H1 (cell line): Measurements from ENCODE around the gene PHLDA3. TPM values are rescaled to one million over a fixed set of nuclear protein-coding genes. Genes with fewer than 3 reads are reported as not detected.

Source experiments
- CTCF ChIA-PET: fragments of 300-600 bp; sonication (Branson Sonifier 250); formaldehyde crosslinking; loops from one replicate; lab custom pipeline; 2021; ENCODE audit not compliant: partially characterized antibody; lab: Charles Lee
- POLR2A ChIA-PET: fragments of 300-600 bp; sonication (Branson Sonifier 250); formaldehyde crosslinking; loops from one replicate; lab custom pipeline; 2021; ENCODE audit warnings: inconsistent platforms; ENCODE audit not compliant: partially characterized antibody; lab: Charles Lee
- DNase-seq, 2 experiments: peaks; one replicate each; pipeline versions ENCODE4 v3.0.0 to v3.0.0-alpha.2; 2010 to 2022; ENCODE audit warnings: low spot score in 2 of 2, low read depth in 1 of 2, mixed read lengths in 1 of 2
- FAIRE-seq: peaks from 2 replicates; lab custom pipeline; 2011; peaks lifted over from hg19 to GRCh38; lab: Jason Lieb, UNC
- H2AFZ ChIP-seq: 2 replicates; pipeline ENCODE4 v1.8.1; 2012; ENCODE audit warnings: low read length, inconsistent platforms
- H2AK5ac ChIP-seq: 2 replicates; pipeline ENCODE4 v1.6.1; 2013; ENCODE audit warnings: low read depth, low read length
- H2BK120ac ChIP-seq: replicated peaks from 2 replicates; pipeline ENCODE3; 2013; ENCODE audit warnings: low read depth, low read length, inconsistent platforms
- H2BK12ac ChIP-seq: 2 replicates; pipeline ENCODE4 v1.6.1; 2013; ENCODE audit warnings: low read depth, low read length
- H2BK15ac ChIP-seq: 2 replicates; pipeline ENCODE4 v1.6.1; 2013; ENCODE audit warnings: low read length
- H2BK20ac ChIP-seq: 2 replicates; pipeline ENCODE4 v1.6.1; 2013; ENCODE audit warnings: low read length
- H2BK5ac ChIP-seq: 2 replicates; pipeline ENCODE4 v1.6.1; 2013; ENCODE audit warnings: low read depth, low read length
- H3K14ac ChIP-seq: 2 replicates; pipeline ENCODE4 v1.6.1; 2013; ENCODE audit warnings: inconsistent platforms; ENCODE audit not compliant: insufficient read length
- H3K18ac ChIP-seq: 2 replicates; pipeline ENCODE4 v1.6.1; 2013; ENCODE audit warnings: low read length; ENCODE audit errors: extremely low read depth
- H3K23ac ChIP-seq: 2 replicates; pipeline ENCODE4 v1.6.1; 2013; ENCODE audit warnings: inconsistent platforms; ENCODE audit not compliant: insufficient read length
- H3K23me2 ChIP-seq: 2 replicates; pipeline ENCODE4 v1.6.1; 2013; ENCODE audit warnings: low read depth, low read length
- H3K27ac ChIP-seq: 2 replicates; pipeline ENCODE4 v1.6.1; 2011; ENCODE audit warnings: low read depth, low read length, inconsistent platforms
- H3K27me3 ChIP-seq, 4 experiments: replicated peaks in 1 of 4; 1 replicate in 1 of 4; 2 replicates in 3 of 4; pipeline versions ENCODE4 v1.6.1 to v1.8.1; 2011 to 2013; ENCODE audit warnings: low read length in 3 of 4, mild to moderate bottlenecking in 3 of 4, inconsistent platforms in 2 of 4, mixed read lengths in 2 of 4, moderate library complexity in 1 of 4; ENCODE audit not compliant: control insufficient read depth in 3 of 4, insufficient read depth in 3 of 4; ENCODE audit errors: extremely low read depth in 1 of 4
- H3K36me3 ChIP-seq, 4 experiments: 2 replicates each; pipeline versions ENCODE4 v1.6.1 to v1.8.1; 2011 to 2013; ENCODE audit warnings: mild to moderate bottlenecking in 4 of 4, low read length in 3 of 4, moderate library complexity in 2 of 4, control low read depth in 1 of 4, inconsistent platforms in 1 of 4; ENCODE audit not compliant: insufficient read depth in 4 of 4, control insufficient read depth in 2 of 4
- H3K4ac ChIP-seq: replicated peaks from 2 replicates; pipeline ENCODE3; 2013; ENCODE audit warnings: low read length, low read depth, mixed read lengths, inconsistent platforms; ENCODE audit not compliant: insufficient read length
- H3K4me1 ChIP-seq, 4 experiments: replicated peaks in 1 of 4; 1 replicate in 1 of 4; 2 replicates in 3 of 4; pipeline versions ENCODE4 v1.6.1 to v1.8.1; 2011 to 2013; ENCODE audit warnings: low read length in 3 of 4, inconsistent platforms in 2 of 4, mixed read lengths in 1 of 4; ENCODE audit not compliant: insufficient read depth in 4 of 4, control insufficient read depth in 3 of 4
- H3K4me2 ChIP-seq, 2 experiments: 2 replicates each; pipeline versions ENCODE4 v1.6.1 to v1.8.1; 2011 to 2013; ENCODE audit warnings: low read depth in 2 of 2, low read length in 2 of 2, control low read depth in 1 of 2, inconsistent platforms in 1 of 2, mild to moderate bottlenecking in 1 of 2; ENCODE audit not compliant: insufficient read depth in 1 of 2
- H3K4me3 ChIP-seq, 4 experiments: fragments of 200-600, 300-600 bp in 1 of 4; sonication (generic), shearing (Covaris generic), sonication (Bioruptor Twin) in 1 of 4; 2 replicates each; pipeline versions ENCODE4 v1.5.1 to v1.8.1; 2011 to 2016; ENCODE audit warnings: low read length in 4 of 4, low read depth in 3 of 4, control low read depth in 2 of 4, inconsistent platforms in 2 of 4, mild to moderate bottlenecking in 2 of 4, mixed read lengths in 1 of 4, moderate library complexity in 1 of 4; ENCODE audit not compliant: insufficient read depth in 2 of 4; ENCODE audit errors: extremely low read depth in 1 of 4
- H3K56ac ChIP-seq: replicated peaks from 2 replicates; pipeline ENCODE3; 2013; ENCODE audit warnings: low read depth, mild to moderate bottlenecking, mixed read lengths, low read length, inconsistent platforms; ENCODE audit not compliant: insufficient read length
- H3K79me1 ChIP-seq: 2 replicates; pipeline ENCODE4 v1.6.1; 2013; ENCODE audit warnings: low read depth, low read length, control low read depth
- H3K79me2 ChIP-seq, 2 experiments: 2 replicates each; pipeline versions ENCODE4 v1.6.1 to v1.8.1; 2012 to 2013; ENCODE audit warnings: low read length in 2 of 2, mild to moderate bottlenecking in 2 of 2, inconsistent platforms in 1 of 2; ENCODE audit not compliant: insufficient read depth in 2 of 2, control insufficient read depth in 1 of 2
- H3K9ac ChIP-seq, 4 experiments: replicated peaks in 1 of 4; 1 replicate in 1 of 4; 2 replicates in 3 of 4; pipeline versions ENCODE4 v1.6.1 to v1.8.1; 2011 to 2013; ENCODE audit warnings: low read depth in 3 of 4, low read length in 3 of 4, control low read depth in 2 of 4, mild to moderate bottlenecking in 2 of 4, moderate library complexity in 2 of 4, inconsistent platforms in 1 of 4; ENCODE audit errors: extremely low read depth in 1 of 4
- H3K9me3 ChIP-seq, 2 experiments: 2 replicates each; pipeline versions ENCODE4 v1.6.1 to v1.8.1; 2012 to 2013; ENCODE audit warnings: mild to moderate bottlenecking in 2 of 2, moderate library complexity in 2 of 2, control low read depth in 1 of 2, inconsistent platforms in 1 of 2, low read depth in 1 of 2, low read length in 1 of 2, mixed read lengths in 1 of 2; ENCODE audit not compliant: insufficient read depth in 2 of 2
- H4K20me1 ChIP-seq, 2 experiments: replicated peaks in 1 of 2; 2 replicates each; pipeline versions ENCODE3 to v1.8.1; 2011 to 2013; ENCODE audit warnings: inconsistent platforms in 2 of 2, low read length in 2 of 2, mild to moderate bottlenecking in 1 of 2; ENCODE audit not compliant: insufficient read depth in 2 of 2, control insufficient read depth in 1 of 2
- H4K5ac ChIP-seq: 2 replicates; pipeline ENCODE4 v1.6.1; 2013; ENCODE audit warnings: low read length, low read depth, mixed read lengths, inconsistent platforms; ENCODE audit not compliant: insufficient read length
- H4K8ac ChIP-seq: 2 replicates; pipeline ENCODE4 v1.8.0; 2013; ENCODE audit warnings: mild to moderate bottlenecking, moderate library complexity, low read length, inconsistent platforms; ENCODE audit not compliant: insufficient read depth; ENCODE audit errors: extremely low read depth
- H4K91ac ChIP-seq: replicated peaks from 2 replicates; pipeline ENCODE3; 2013; ENCODE audit warnings: low read length, mixed read lengths, inconsistent platforms; ENCODE audit not compliant: insufficient read length
- ASH2L ChIP-seq: fragments of 200-600, 300-600 bp; sonication (generic); IDR thresholded peaks from one replicate; pipeline ENCODE4 v1.7.1; 2017; ENCODE audit warnings: low read length
- CBX5 ChIP-seq: fragments of 300-800, 300-1000 bp; sonication (generic); IDR thresholded peaks from 2 replicates; pipeline ENCODE4 v1.7.1; 2016; ENCODE audit warnings: antibody characterized with exemption, low read length, low read depth
- CBX8 ChIP-seq: fragments of 300-800, 300-1000 bp; sonication (generic); IDR thresholded peaks from 2 replicates; pipeline ENCODE4 v1.7.1; 2016; ENCODE audit warnings: low read depth, low read length, borderline replicate concordance
- CHD1 ChIP-seq: IDR thresholded peaks from 2 replicates; pipeline ENCODE4 v1.6.1; 2012; ENCODE audit warnings: low read depth, low read length, improper control_type of control experiment
- CREB1 ChIP-seq: IDR thresholded peaks from 2 replicates; pipeline ENCODE4 v1.6.1; 2012; ENCODE audit warnings: inconsistent platforms
- EP300 ChIP-seq, 2 experiments: IDR thresholded peaks; 1 replicate in 1 of 2; 2 replicates in 1 of 2; pipeline ENCODE4 v1.6.1; 2011 to 2012; ENCODE audit warnings: low read depth in 2 of 2, low read length in 2 of 2, mild to moderate bottlenecking in 2 of 2, borderline replicate concordance in 1 of 2, inconsistent platforms in 1 of 2, moderate library complexity in 1 of 2
- NRF1 ChIP-seq: IDR thresholded peaks from 2 replicates; pipeline ENCODE4 v1.6.1; 2011; ENCODE audit warnings: mild to moderate bottlenecking, low read depth, low read length, improper control_type of control experiment
- PHF8 ChIP-seq: fragments of 200-600 bp; sonication (generic); conservative IDR thresholded peaks from 2 replicates; pipeline ENCODE4 v1.7.1; 2012; ENCODE audit warnings: low read depth, mild to moderate bottlenecking, inconsistent platforms, low read length, moderate library complexity
- POU5F1 ChIP-seq: IDR thresholded peaks from 2 replicates; pipeline ENCODE4 v1.6.1; 2011; ENCODE audit warnings: low read depth, mild to moderate bottlenecking, low read length, moderate library complexity
- RXRA ChIP-seq: IDR thresholded peaks from 2 replicates; pipeline ENCODE4 v1.6.1; 2011; ENCODE audit warnings: low read depth, mild to moderate bottlenecking, low read length, moderate library complexity; ENCODE audit not compliant: insufficient read depth
- SIRT6 ChIP-seq: IDR thresholded peaks from one replicate; pipeline ENCODE4 v1.7.1; 2012; ENCODE audit warnings: low read length, inconsistent platforms
- TAF1 ChIP-seq: IDR thresholded peaks from 2 replicates; pipeline ENCODE4 v1.6.1; 2011; ENCODE audit warnings: mild to moderate bottlenecking, low read depth, low read length
- TBP ChIP-seq: IDR thresholded peaks from 2 replicates; pipeline ENCODE4 v1.6.1; 2011; ENCODE audit warnings: low read depth, low read length, improper control_type of control experiment
- YY1 ChIP-seq: IDR thresholded peaks from 2 replicates; pipeline ENCODE4 v1.6.1; 2011; ENCODE audit warnings: low read depth, mild to moderate bottlenecking, low read length
- ZNF274 ChIP-seq: IDR thresholded peaks from 2 replicates; pipeline ENCODE4 v1.7.0; 2012; ENCODE audit warnings: low read length, borderline replicate concordance; ENCODE audit errors: extremely low read depth
- WGBS, 2 experiments: shearing (Covaris generic) in 1 of 2; methylation state at CpG; one replicate each; pipeline versions ENCODE4 v1.1.6 to v1.1.7; 2013 to 2015; ENCODE audit warnings: low lambda C conversion rate in 2 of 2, mixed read lengths in 2 of 2, inconsistent platforms in 1 of 2, low coverage in 1 of 2, missing lambda C conversion rate in 1 of 2; ENCODE audit not compliant: insufficient replicate concordance in 2 of 2, insufficient coverage in 1 of 2, insufficient read length in 1 of 2; ENCODE audit errors: extremely low coverage in 1 of 2, missing lambda C conversion rate in 1 of 2; 5-methylcytosine and 5-hydroxymethylcytosine counted together
- polyA plus RNA-seq, 7 experiments: library from polyadenylated mRNA; depleted of rRNA in 3 of 7; stranded (reverse) in 5 of 7; unstranded in 2 of 7; fragments of >200 nt in 5 of 7; fragments of 200-250 nt in 2 of 7; gene quantifications; 1 replicate in 5 of 7; 2 replicates in 1 of 7; 4 replicates in 1 of 7; pipeline versions ENCODE4 v1.2.1 to v1.2.3, GENCODE V29; 2011 to 2013; ENCODE audit warnings: missing spikeins in 2 of 7, mixed read lengths in 2 of 7
- total RNA-seq: library from RNA; stranded (reverse); fragmentation: NEBNext Ultra II Directional; extraction: Animal tissue kit (Norgen Biotek cat#: 25700); gene quantifications from 2 replicates; pipeline ENCODE4 v1.2.1, GENCODE V29; 2021

The PHLDA3 gene
- total and polyA plus RNA-seq, 2 of the 8 experiments (the other 6 are each of a cell fraction or from before 2014, with no cell fraction given): 25.5 to 27.5 TPM

GRCh38 chr1:201497935-201498509 is 29.0 kb upstream of the PHLDA3 start:
- H3K9me3 ChIP-seq: no peaks in the 10 kb centered on the region
- no peak overlapping the region for H3K4me2 ChIP-seq
- no peaks in the 10 kb centered on the region for H3K79me2 ChIP-seq
- no peak overlapping the region for H2BK15ac ChIP-seq
- no peak overlapping the region for H3K23ac ChIP-seq
- H4K5ac ChIP-seq: no peak overlapping the region
- H4K20me1 ChIP-seq: no peaks in the 10 kb centered on the region
- TF ChIP-seq CBX5: no peak
- TF ChIP-seq RXRA: no peak
- no peak for TF ChIP-seq POU5F1
- TF ChIP-seq CHD1: no peak
- no peak for TF ChIP-seq TAF1
- TF ChIP-seq ASH2L: no peak
- no peak for TF ChIP-seq EP300 (IDR thresholded peaks at IDR 0.05; ENCODE audit: borderline replicate concordance in 1 of 2, low read depth in 2 of 2, low read length in 2 of 2)
- no peak for TF ChIP-seq ZNF274
- TF ChIP-seq PHF8: no peak
- TF ChIP-seq SIRT6: no peak
- TF ChIP-seq CBX8: no peak
- TF ChIP-seq NRF1: no peak
- TF ChIP-seq YY1: no peak
- no peak for TF ChIP-seq CREB1
- TF ChIP-seq TBP: no peak
- TF ChIP-seq, all 59 proteins: peak for 0
- Histone ChIP-seq H2AK5ac (no peak overlapping the region), H3K27me3 (no peaks in the 10 kb centered on the region), H4K8ac (no peak overlapping the region), H2BK120ac (no peak overlapping the region), H3K4me3 (no peak overlapping the region), H2BK5ac (no peak overlapping the region), H3K27ac (no peak overlapping the region), H3K4ac (no peak overlapping the region), H3K18ac (0 out of 2 replicates have a peak overlapping the region, but pooled peaks have one; percentile 25), H3K79me1 (no peaks in the 10 kb centered on the region), H3K56ac (no peak overlapping the region), H3K14ac (no peak overlapping the region), H3K9ac (no peak overlapping the region), H4K91ac (no peak overlapping the region), H2AFZ (no peak overlapping the region), H2BK12ac (no peak overlapping the region), H3K4me1 (peaks cover 6 to 18% (median 13%) of the 10 kb centered on the region in 4 experiments), H2BK20ac (no peak overlapping the region), H3K36me3 (no peaks in the 10 kb centered on the region), H3K23me2 (no peaks in the 10 kb centered on the region; the same call in 1 of the 2 replicates)
- WGBS, 2 experiments: 92% methylated on average over 10 of the region's 16 CpGs; no CpG with 5 or more reads in 1 of the 2 experiments
- POLR2A ChIA-PET: interaction anchor here (0.8 to 6.9 kb wide), 3 partner anchors 10 to 15 kb away, joined by 3 to 52 read pairs (median 4); no protein-coding TSS in a partner anchor
- FAIRE-seq (no peak), DNase-seq (no peak)
- CTCF ChIA-PET: interaction anchor here (0.6 to 27.5 kb wide), 14 partner anchors 9 to 296 kb away, joined by 3 to 929 read pairs (median 4); partner anchors contain the start of genes CSRP1 and NAV1
